Measurements from ENCODE around the gene CXorf49B.

DNA sequence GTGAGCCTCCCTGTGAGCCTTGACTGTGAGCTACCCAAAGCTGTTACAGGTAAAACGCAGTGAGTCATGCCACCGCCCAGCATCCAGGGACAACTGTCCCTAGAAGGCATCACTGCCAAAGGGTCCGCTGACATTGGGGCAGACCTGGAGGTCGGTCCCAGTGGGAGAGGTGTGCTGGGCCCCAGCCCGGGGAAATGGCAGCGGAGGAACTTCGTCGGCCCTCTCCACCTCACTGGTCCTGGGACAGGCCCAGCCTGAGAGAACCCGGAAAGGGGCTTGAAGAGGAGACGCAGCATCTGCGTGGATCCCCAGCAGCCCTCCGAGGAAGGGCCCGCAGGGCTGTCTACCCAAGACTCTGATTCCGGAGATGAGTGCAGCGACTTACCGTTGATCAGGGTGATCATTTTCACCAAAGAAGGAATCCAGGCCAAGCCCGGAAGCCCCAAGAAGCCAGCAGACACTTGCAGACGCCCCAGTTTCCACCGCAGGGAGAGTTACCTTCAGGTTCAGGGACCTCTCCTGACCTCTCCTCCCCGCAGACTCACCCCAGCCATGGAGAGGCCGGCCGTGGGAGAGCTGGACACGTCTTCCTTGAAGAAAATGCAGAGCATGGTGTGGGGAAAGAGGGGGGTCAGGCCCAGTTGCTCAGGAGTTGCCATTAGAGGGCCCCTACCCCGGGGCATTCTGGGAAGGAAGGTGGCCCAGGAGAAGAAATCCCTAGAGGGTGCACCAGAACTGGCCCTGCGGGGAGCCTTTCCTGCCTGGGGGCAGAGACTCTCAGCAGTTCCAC is 51.2 kb downstream of the CXorf49B start:
- TF ChIP-seq CTCF (IDR thresholded peaks at IDR 0.05 in 8 of 11, conservative IDR thresholded peaks at IDR 0.05 in 3 of 11) (no peak), POLR2A (IDR thresholded peaks at IDR 0.05) (no peak), POLR2AphosphoS5 (IDR thresholded peaks at IDR 0.05) (no peak)
